ENCODE measurements around the gene TEKT1. TPM values are rescaled to one million over a fixed set of nuclear protein-coding genes. Genes with fewer than 3 reads are reported as not detected.

Gene TEKT1
- total RNA-seq, 1 experiment from 2014 or later: not detected

DNA sequence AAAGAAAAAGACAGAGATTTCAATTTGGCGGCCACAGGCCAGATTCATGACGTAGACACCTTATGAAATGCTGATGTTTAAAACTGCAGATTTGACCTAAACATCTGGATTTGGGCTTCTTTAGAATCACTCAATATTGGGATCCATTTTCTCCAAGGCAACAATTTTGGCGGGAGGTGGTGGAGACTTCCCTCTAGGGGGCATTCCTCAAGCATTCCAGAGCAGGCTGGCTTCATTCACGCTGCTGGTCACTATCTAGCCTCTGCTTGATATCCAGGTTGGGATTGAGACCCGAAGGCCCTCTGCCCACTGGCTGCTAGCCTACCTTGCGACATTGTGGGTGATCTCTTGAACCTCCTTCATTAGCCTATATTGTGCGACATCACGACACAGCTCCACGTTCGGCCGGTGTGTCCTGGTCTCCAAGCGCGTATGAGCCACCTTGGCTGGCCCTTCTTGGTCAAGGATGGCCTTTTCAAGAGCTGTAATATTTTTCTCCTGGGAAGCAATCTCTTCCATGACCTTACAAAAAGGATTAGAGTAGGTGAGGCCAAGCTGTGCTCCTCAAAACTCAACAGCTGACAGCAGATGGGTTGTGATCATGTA, 31.0 kb downstream of the TEKT1 start:
- TF ChIP-seq YY1 (IDR thresholded peaks at IDR 0.05; ENCODE audit: extremely low read depth, insufficient replicate concordance, low read depth, low read length): no peak
- TF ChIP-seq, protein P1, sequence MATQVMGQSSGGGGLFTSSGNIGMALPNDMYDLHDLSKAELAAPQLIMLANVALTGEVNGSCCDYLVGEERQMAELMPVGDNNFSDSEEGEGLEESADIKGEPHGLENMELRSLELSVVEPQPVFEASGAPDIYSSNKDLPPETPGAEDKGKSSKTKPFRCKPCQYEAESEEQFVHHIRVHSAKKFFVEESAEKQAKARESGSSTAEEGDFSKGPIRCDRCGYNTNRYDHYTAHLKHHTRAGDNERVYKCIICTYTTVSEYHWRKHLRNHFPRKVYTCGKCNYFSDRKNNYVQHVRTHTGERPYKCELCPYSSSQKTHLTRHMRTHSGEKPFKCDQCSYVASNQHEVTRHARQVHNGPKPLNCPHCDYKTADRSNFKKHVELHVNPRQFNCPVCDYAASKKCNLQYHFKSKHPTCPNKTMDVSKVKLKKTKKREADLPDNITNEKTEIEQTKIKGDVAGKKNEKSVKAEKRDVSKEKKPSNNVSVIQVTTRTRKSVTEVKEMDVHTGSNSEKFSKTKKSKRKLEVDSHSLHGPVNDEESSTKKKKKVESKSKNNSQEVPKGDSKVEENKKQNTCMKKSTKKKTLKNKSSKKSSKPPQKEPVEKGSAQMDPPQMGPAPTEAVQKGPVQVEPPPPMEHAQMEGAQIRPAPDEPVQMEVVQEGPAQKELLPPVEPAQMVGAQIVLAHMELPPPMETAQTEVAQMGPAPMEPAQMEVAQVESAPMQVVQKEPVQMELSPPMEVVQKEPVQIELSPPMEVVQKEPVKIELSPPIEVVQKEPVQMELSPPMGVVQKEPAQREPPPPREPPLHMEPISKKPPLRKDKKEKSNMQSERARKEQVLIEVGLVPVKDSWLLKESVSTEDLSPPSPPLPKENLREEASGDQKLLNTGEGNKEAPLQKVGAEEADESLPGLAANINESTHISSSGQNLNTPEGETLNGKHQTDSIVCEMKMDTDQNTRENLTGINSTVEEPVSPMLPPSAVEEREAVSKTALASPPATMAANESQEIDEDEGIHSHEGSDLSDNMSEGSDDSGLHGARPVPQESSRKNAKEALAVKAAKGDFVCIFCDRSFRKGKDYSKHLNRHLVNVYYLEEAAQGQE (IDR thresholded peaks at IDR 0.05; ENCODE audit: low read depth): no peak
- TF ChIP-seq RAD21 (IDR thresholded peaks at IDR 0.05; ENCODE audit: low read depth): no peak
- TF ChIP-seq CBX3 (IDR thresholded peaks at IDR 0.05; ENCODE audit: low read depth): no peak
- TF ChIP-seq POLR2AphosphoS5 (IDR thresholded peaks at IDR 0.05; ENCODE audit: low read depth, low read length): no peak
- TF ChIP-seq ZFX (IDR thresholded peaks at IDR 0.05): no peak
- TF ChIP-seq SRF (IDR thresholded peaks at IDR 0.05; ENCODE audit: low read depth): no peak
- BruUV-seq (replicated peaks): no TSS peak
- Histone ChIP-seq H3K27ac (ENCODE audit: low read depth, low read length) (no peak overlapping the region), H3K36me3 (ENCODE audit: control insufficient read depth in 1 of 2, insufficient read depth in 2 of 2, low read length in 2 of 2) (no peaks in the 10 kb centered on the region), H2AFZ (ENCODE audit: low read depth, low read length, poor library complexity, severe bottlenecking) (no peak overlapping the region), H3K4me2 (ENCODE audit: low read length) (no peak overlapping the region), H3K79me2 (ENCODE audit: insufficient read depth, low read length) (no peaks in the 10 kb centered on the region), H3K4me3 (replicated peaks in 1 of 2; ENCODE audit: low read depth in 1 of 2, low read length in 2 of 2) (no peak overlapping the region), H3K4me1 (ENCODE audit: control insufficient read depth in 1 of 2, insufficient read depth in 2 of 2, low read length in 2 of 2) (no peaks in the 10 kb centered on the region), H3K9me2 (ENCODE audit: insufficient read depth) (no peaks in the 10 kb centered on the region), H3K9me3 (ENCODE audit: control insufficient read depth in 1 of 2, insufficient read depth in 1 of 2, low read depth in 1 of 2, low read length in 2 of 2) (no peaks in the 10 kb centered on the region), H4K20me1 (ENCODE audit: insufficient read depth) (no peaks in the 10 kb centered on the region), H3K27me3 (ENCODE audit: insufficient read depth, low read length) (peaks cover 13% of the 10 kb centered on the region; the same call in 1 of the 2 replicates), H3K9ac (ENCODE audit: low read length) (no peak overlapping the region)
- ATAC-seq (no peak; the same call in 1 of the 2 replicates), DNase-seq (ENCODE audit: low read depth, low spot score) (no peak)
- intact Hi-C loops (cut with micrococcal nuclease): no loop called here
- RAD21 ChIA-PET (ENCODE audit: low non-redundant PET in 1 of 2, low total read pairs in 2 of 2, uncharacterized antibody in 2 of 2, unreplicated experiment in 2 of 2): no interaction called here
- POLR2A ChIA-PET: no interaction called here
- CTCF ChIA-PET: no interaction called here
